GM21786 (cell line): ENCODE results near the gene C16orf46.
"Not testable (repeated sequence)": the region's sequence is repeated elsewhere in the genome, so short reads cannot be mapped to it uniquely, and the experiment has no call there.

ENCODE experiments used
- ATAC-seq: cut with Tn5 transposase; IDR thresholded peaks from one replicate; pipeline ENCODE4 v1.9.1; 2021; ENCODE audit not compliant: unreplicated experiment

The C16orf46 gene, protein sequence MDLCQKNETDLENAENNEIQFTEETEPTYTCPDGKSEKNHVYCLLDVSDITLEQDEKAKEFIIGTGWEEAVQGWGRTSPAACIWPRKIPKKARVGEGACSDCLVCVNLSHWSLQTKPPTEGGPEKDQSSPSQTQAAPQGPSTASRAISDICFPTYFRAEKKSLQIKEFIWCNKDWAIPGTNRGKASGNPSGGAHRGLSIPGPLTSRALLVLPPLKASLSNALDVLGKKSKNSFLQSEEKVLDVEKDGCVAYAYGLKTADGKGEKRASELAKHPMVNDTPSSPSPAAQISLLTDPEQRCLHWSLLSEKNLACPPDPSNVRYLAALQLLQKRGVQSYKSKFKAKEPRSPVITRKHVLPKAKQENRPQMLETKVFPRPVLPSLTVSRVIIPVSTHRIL

GRCh38 chr16:81077076-81077940, at the start of gene C16orf46:
Gene C16orf46, minus strand, starts transcription at chr16:81077238. Its CDS starts 13,283 bp downstream, at chr16:81063955.
- ATAC-seq, result peak; percentile 95

- no peak for ATAC-seq
Observed at GRCh38 chr16:81123092-81123852, 46.2 kb upstream of the C16orf46 start.

DNA sequence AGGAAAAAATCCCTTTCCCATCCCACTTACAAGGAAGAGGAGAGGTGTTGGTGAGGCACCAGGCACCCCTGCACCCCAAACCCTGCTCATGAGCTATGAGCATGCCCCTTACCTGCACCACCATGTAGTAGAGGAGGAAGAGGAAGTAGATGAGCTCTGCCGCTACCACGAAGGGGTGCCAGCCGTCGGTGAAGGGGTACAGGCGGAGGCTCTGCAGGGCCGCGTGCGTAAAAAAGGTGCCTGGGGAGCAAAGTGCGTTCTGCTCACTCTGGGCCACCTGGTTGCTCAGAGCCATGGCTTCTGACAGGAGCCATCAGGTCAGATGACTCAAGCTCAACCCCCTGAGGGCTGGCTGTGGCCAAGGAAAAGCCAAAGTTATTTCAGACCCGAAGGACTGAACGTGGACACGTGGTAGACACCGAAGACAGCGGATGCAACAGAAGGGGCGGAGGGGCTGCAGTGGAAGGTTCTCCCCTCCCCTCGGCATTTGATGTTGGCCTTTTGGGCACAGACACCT, 44.5 kb upstream of the C16orf46 start:
- ATAC-seq, result no peak

DNA sequence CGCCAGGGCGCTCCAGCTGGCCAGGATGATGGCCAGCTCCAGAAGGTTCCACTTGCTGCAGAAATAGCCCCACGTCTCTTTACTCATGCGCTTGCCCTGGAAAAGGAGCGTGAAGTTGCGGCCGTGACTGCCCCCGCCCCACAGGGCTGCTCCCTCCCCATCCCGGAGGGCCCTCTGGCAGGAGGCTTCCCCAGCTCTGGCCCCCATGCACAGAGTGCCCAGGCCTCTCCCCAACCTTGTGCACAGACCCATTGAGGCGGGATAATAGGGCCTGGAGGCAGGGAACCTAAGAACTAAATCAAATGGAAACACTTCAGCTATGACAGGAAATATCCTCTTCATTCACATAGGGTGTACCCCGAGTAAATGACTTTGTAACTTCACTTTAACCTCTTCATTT, 40.4 kb upstream of the C16orf46 start:
- ATAC-seq, result no peak

- no peak for ATAC-seq
Observed at GRCh38 chr16:81116285-81116684, 39.2 kb upstream of the C16orf46 start.

GRCh38 chr16:81112453-81112852, 35.4 kb upstream of the C16orf46 start:
- ATAC-seq, result no peak

DNA sequence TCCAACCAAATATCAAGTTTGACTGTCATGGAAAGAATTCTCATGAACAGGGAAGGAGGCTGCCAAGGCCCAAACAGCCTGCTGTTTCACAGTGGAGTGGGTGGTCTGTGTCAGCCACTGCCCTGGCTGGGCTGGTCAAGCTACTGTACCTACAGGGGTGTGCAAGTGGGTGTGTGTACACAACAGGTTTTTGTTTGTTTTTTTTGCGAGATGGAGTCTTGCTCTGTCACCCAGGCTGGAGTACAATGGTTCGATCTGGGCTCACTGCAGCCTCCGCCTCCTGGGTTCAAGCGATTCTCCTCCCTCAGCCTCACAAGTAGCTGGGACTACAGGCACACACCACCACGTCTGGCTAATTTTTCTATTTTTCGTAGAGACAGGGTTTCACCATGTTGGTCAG, 32.2 kb upstream of the C16orf46 start:
- ATAC-seq, result not testable (repeated sequence)

- ATAC-seq, result no peak
Observed at GRCh38 chr16:81107511-81107910, 30.5 kb upstream of the C16orf46 start.

GRCh38 chr16:81106826-81107503, 29.9 kb upstream of the C16orf46 start:
- no peak for ATAC-seq

- ATAC-seq, result no peak
Observed at GRCh38 chr16:81105946-81106345, 28.9 kb upstream of the C16orf46 start.

GRCh38 chr16:81101702-81102101, 24.7 kb upstream of the C16orf46 start:
- ATAC-seq, result no peak

DNA sequence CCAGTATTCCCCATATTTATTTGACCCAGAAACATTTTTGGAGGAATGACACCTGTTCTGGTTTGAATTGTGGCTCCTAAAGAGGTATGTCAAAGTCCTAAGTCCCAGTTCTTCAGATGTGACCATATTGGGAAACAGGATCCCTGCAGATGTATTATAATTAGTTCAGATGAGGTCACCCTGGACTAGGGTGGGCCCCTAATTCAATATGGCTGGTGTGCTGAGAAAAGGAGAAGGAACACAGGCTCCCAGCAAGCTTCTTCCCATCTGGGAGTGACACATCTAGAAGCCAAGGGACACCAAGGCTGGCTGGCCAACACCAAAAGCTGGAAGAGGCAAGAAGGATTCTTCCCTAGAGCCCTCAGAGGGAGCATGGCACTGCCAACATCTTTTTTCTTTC, 22.9 kb upstream of the C16orf46 start:
- ATAC-seq, result no peak

DNA sequence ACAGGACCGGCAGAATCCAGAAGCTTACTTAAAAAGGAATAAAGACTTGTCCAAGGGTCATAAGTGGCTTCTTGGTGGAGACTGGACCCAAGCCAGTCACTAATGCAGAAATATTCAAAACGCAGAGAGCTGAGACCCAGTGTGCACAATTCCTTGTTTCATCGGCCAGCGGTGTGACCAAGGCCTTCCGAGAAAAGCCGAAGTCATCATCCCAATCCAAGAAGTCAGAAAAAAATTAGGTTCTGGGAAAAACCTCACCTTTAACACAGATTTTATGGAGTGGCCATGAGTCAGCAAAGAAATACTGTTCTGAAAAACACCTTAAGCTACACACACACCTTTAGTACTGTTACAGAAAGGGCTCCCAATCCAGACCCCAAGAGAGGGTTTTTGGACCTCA, 20.2 kb upstream of the C16orf46 start:
- no peak for ATAC-seq

GRCh38 chr16:81096715-81097208, 19.7 kb upstream of the C16orf46 start:
- no peak for ATAC-seq

GRCh38 chr16:81095953-81096714, 19.1 kb upstream of the C16orf46 start, which contains the start of gene GCSH:
Gene GCSH, minus strand, starts transcription at chr16:81096395. Its CDS starts 117 bp downstream, at chr16:81096278.
- ATAC-seq, result peak; percentile 97

- ATAC-seq, result peak; percentile 5
Observed at GRCh38 chr16:81095653-81095952, 18.6 kb upstream of the C16orf46 start.

- no peak for ATAC-seq
Observed at GRCh38 chr16:81094771-81095251, 17.8 kb upstream of the C16orf46 start.

GRCh38 chr16:81088836-81089235, 11.8 kb upstream of the C16orf46 start:
- ATAC-seq, result no peak

- ATAC-seq, result no peak
Observed at GRCh38 chr16:81081014-81081413, 4.0 kb upstream of the C16orf46 start.
